Keratinocyte (primary cell): ENCODE data around the gene AGAP1. TPM values are rescaled to one million over a fixed set of nuclear protein-coding genes. Genes with fewer than 3 reads are reported as not detected.

Experiments
- DNase-seq: peaks from one replicate; pipeline ENCODE4 v3.0.0-alpha.2; 2011; ENCODE audit warnings: low read depth, missing footprints, low spot score
- FAIRE-seq: peaks from 2 replicates; lab custom pipeline; 2011; peaks lifted over from hg19 to GRCh38; lab: Jason Lieb, UNC
- H2AFZ ChIP-seq: 2 replicates; pipeline ENCODE4 v1.6.0; 2012; ENCODE audit warnings: low read length, control low read depth, inconsistent platforms; ENCODE audit not compliant: control insufficient read depth
- H3K27ac ChIP-seq: 2 replicates; pipeline ENCODE4 v1.5.1; 2011; ENCODE audit warnings: low read length; ENCODE audit not compliant: control insufficient read depth, insufficient read depth
- H3K27me3 ChIP-seq: 3 replicates; pipeline ENCODE4 v1.6.0; 2011; ENCODE audit warnings: low read length; ENCODE audit not compliant: control insufficient read depth, insufficient read depth; ENCODE audit errors: extremely low read depth
- H3K36me3 ChIP-seq, 2 experiments: 2 replicates in 1 of 2; 3 replicates in 1 of 2; pipeline ENCODE4 v1.5.1; 2011; ENCODE audit warnings: low read length in 2 of 2, mild to moderate bottlenecking in 1 of 2; ENCODE audit not compliant: control insufficient read depth in 2 of 2, insufficient read depth in 2 of 2; ENCODE audit errors: extremely low read depth in 1 of 2
- H3K4me1 ChIP-seq: 3 replicates; pipeline ENCODE4 v1.5.1; 2011; ENCODE audit warnings: low read length; ENCODE audit not compliant: control insufficient read depth, insufficient read depth; ENCODE audit errors: extremely low read depth
- H3K4me2 ChIP-seq: 3 replicates; pipeline ENCODE4 v1.6.0; 2011; ENCODE audit warnings: low read depth, low read length; ENCODE audit not compliant: control insufficient read depth, insufficient read depth; ENCODE audit errors: extremely low read depth
- H3K4me3 ChIP-seq, 3 experiments: fragments of 200-600 bp in 1 of 3; sonication (generic) in 1 of 3; 2 replicates in 2 of 3; 3 replicates in 1 of 3; pipeline ENCODE4 v1.5.1; 2011 to 2016; ENCODE audit warnings: low read length in 3 of 3, mild to moderate bottlenecking in 3 of 3, control low read depth in 2 of 3, inconsistent platforms in 1 of 3, low read depth in 1 of 3, mixed read lengths in 1 of 3, mixed run types in 1 of 3, moderate library complexity in 1 of 3; ENCODE audit not compliant: control insufficient read depth in 2 of 3, insufficient read depth in 2 of 3; ENCODE audit errors: extremely low read depth in 1 of 3
- H3K79me2 ChIP-seq: 2 replicates; pipeline ENCODE4 v1.6.0; 2012; ENCODE audit warnings: low read length; ENCODE audit not compliant: control insufficient read depth, insufficient read depth
- H3K9ac ChIP-seq: 3 replicates; pipeline ENCODE4 v1.6.0; 2011; ENCODE audit warnings: low read length; ENCODE audit not compliant: control insufficient read depth, insufficient read depth; ENCODE audit errors: extremely low read depth
- H3K9me1 ChIP-seq: 3 replicates; pipeline ENCODE4 v1.6.0; 2011; ENCODE audit warnings: low read length; ENCODE audit not compliant: control insufficient read depth, insufficient read depth; ENCODE audit errors: extremely low read depth
- H3K9me3 ChIP-seq: 2 replicates; pipeline ENCODE4 v1.5.1; 2012; ENCODE audit warnings: low read depth, low read length; ENCODE audit not compliant: control insufficient read depth
- H4K20me1 ChIP-seq: 3 replicates; pipeline ENCODE4 v1.6.0; 2011; ENCODE audit warnings: low read length; ENCODE audit not compliant: control insufficient read depth, insufficient read depth; ENCODE audit errors: extremely low read depth
- CTCF ChIP-seq, 3 experiments: IDR thresholded peaks in 1 of 3; conservative IDR thresholded peaks in 1 of 3; optimal IDR thresholded peaks in 1 of 3; 2 replicates in 2 of 3; 3 replicates in 1 of 3; pipeline versions ENCODE3 to v1.5.1; 2011; ENCODE audit warnings: low read length in 3 of 3, mild to moderate bottlenecking in 3 of 3, moderate library complexity in 2 of 3, control low read depth in 1 of 3, inconsistent platforms in 1 of 3; ENCODE audit not compliant: insufficient read depth in 2 of 3; ENCODE audit errors: extremely low read depth in 1 of 3
- EZH2 ChIP-seq: IDR thresholded peaks from one replicate; pipeline ENCODE4 v1.6.1; 2012; ENCODE audit warnings: inconsistent platforms, mild to moderate bottlenecking, low read length, moderate library complexity
- dilution Hi-C: fragments of 300-500 bp; cut with MboI; formaldehyde crosslinking; loops from one replicate; pipeline ENCODE4 v1.7.0; 2020; ENCODE audit warnings: low sequenced_read_pairs; ENCODE audit not compliant: extremely low pct_ligation_motif_present
- polyA plus RNA-seq, 5 experiments: library from polyadenylated mRNA; depleted of rRNA in 3 of 5; stranded (reverse) in 3 of 5; stranded (forward) in 1 of 5; unstranded in 1 of 5; fragments of >200 nt; gene quantifications; 1 replicate in 1 of 5; 2 replicates in 3 of 5; 3 replicates in 1 of 5; pipeline versions ENCODE4 v1.2.1 to v1.2.3, GENCODE V29; 2011 to 2012; ENCODE audit warnings: missing spikeins in 2 of 5, low read depth in 1 of 5, low replicate concordance in 1 of 5

Gene AGAP1
- polyA plus RNA-seq, 1 donor (not counting 4 experiments of a cell fraction or from before 2014, with no cell fraction given), result 12.6 TPM

- dilution Hi-C loops, result no loop called here
- Histone ChIP-seq H2AFZ (no peak overlapping the region), H3K27ac (no peak overlapping the region), H4K20me1 (peaks cover 10% of the 10 kb centered on the region), H3K36me3 (no peaks in the 10 kb centered on the region), H3K27me3 (no peaks in the 10 kb centered on the region), H3K4me2 (no peak overlapping the region), H3K4me3 (no peak overlapping the region), H3K9me3 (no peaks in the 10 kb centered on the region), H3K79me2 (peaks cover 47% of the 10 kb centered on the region), H3K9me1 (no peaks in the 10 kb centered on the region), H3K4me1 (no peaks in the 10 kb centered on the region), H3K9ac (no peak overlapping the region)
- no peak for TF ChIP-seq EZH2
- no peak for TF ChIP-seq CTCF (optimal IDR thresholded peaks at IDR 0.05 in 1 of 3, IDR thresholded peaks at IDR 0.05 in 1 of 3, conservative IDR thresholded peaks at IDR 0.05 in 1 of 3; ENCODE audit: extremely low read depth in 1 of 3, insufficient read depth in 2 of 3, low read length in 3 of 3)
- DNase-seq (no peak), FAIRE-seq (no peak)
These were observed 71.2 kb downstream of the AGAP1 start for GRCh38 chr2:235564884-235565530.

- TF ChIP-seq EZH2, result no peak
- no peak overlapping the region for H3K4me3 ChIP-seq
- no peaks in the 10 kb centered on the region for H3K9me3 ChIP-seq
- dilution Hi-C loops, result no loop called here
- H2AFZ ChIP-seq, result no peak overlapping the region
- DNase-seq (no peak), FAIRE-seq (no peak)
- no peaks in the 10 kb centered on the region for H3K36me3 ChIP-seq
- H3K4me1 ChIP-seq, result no peaks in the 10 kb centered on the region
- no peaks in the 10 kb centered on the region for H3K27me3 ChIP-seq
- no peaks in the 10 kb centered on the region for H3K9me1 ChIP-seq
- H3K4me2 ChIP-seq, result no peak overlapping the region
- H4K20me1 ChIP-seq, result peaks cover 9% of the 10 kb centered on the region
- no peak overlapping the region for H3K27ac ChIP-seq
- no peak overlapping the region for H3K9ac ChIP-seq
- H3K79me2 ChIP-seq, result peaks cover 35% of the 10 kb centered on the region
These were observed 72.6 kb downstream of the AGAP1 start for GRCh38 chr2:235566415-235566814.
